Measurements from ENCODE around the gene PDIA5.

The PDIA5 gene

DNA sequence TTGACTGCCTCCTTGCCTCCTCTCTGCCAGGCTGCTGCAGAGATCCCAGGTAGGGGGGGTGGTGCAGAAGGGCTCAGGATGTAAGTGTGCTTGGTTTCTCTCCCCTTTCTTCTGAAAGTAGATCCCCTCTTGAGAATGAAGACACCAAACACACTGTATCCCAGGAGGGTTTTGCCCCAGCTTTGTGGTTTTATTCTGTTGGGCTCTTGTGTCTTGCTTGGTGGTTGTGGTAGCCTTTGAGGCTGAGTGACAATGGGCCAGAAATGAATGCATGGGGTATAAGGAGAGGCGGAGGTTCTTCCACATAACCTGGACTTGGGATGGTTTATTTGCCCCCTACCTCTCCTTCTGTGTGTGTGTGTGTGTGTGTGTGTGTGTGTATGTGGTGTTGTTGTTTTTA lies 5.7 kb downstream of the PDIA5 start:
- DNase-seq = no peak

DNA sequence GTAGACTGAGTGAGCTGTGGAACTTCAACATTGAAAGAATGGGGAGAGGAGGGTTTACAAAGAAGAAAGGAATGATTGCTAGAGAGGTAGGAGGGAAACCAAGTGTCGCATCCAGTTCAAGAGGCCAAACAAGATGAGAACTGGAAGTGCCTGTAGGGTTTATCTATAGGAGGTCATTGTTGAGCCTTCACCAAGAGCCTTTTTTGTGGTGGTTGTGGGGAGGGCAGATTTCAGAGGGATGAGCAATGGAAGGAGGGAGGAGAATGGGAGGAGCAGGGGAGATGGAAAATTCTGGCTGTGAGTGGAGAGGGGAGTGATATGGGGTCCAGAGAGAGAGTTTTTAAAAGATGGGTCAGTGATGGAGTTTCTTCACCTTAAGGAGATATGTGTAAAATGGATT lies 8.5 kb downstream of the PDIA5 start:
- no peak for DNase-seq

DNA sequence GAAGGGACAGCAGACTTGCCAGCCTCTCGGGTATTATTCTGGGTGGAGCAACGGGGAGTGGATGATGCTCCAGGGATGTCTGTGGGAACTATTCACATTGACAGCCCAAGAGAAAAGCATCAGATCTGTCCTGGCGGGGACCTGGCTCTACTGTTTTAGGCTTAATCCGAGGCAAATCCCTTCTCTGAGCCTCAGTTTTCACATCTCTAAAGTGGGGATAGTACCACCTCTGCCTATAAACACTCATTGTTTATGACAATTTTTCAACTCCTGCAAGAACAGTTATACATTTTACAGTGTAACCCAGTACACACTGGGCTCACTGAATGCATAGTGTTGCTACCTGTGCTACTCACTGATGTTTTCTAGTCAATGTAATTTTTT lies 9.3 kb downstream of the PDIA5 start:
- no peak for DNase-seq

DNA sequence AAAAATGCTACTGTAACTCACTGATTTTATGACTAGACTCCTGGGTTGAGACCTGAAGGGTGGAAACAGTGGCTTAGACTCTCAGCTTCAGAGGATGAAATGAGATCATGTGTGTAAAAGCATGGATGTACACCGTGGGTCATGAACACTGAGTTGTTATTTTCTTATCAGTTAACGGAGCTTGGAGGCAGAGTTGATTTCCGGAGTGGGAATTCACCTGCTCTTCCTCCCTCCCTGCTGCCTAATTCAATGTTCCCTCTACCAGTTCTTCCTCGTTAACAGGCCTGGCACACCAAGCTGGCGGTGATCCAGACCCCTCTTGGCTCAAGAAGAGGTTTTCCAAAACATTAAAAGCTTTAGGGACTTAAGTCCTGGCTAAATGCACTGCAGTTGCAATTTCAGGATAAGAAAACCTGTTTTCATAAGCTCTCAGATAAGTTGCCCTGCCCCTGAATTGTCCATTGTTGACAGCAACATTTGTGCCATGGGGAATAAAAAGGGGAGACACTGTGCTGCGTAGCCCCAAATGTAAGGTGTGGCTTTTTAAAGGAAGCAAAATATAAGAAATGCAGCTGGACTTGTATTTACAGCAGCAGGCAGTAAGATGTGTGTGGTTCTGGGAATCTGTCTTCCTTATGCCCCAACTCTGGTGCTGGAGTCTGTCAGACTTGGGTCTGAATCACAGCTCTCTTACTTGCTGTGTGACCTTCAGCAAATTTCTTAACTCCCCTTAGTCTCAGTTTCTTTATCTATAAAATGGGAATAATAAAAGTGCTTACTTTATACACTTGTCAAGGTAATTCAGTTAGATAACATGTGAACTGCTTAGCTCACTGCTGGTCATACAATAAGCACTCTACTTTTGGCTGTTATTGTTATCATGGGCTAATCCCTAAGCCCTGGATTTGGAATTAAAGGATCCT lies 9.9 kb downstream of the PDIA5 start:
- DNase-seq = no peak

DNA sequence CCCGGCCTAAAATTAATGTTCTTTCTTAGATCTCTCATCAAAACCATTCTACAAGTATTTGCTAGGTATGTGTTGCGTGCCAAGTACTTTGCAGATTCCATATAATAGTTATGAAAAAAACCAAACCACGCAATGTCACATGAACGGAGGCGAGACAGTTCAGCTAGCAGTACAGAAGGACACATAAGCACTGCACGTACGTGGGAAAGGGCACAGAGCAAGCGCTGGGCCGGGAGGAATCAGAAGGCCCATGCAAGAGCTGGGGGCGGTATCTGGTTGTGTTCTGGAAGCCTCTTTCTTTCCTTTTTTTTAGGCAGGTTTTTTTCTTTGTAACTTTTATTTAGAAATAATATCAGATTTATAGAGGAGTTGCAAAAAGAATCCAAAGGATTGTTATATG lies 11.3 kb downstream of the PDIA5 start:
- no peak for DNase-seq

DNA sequence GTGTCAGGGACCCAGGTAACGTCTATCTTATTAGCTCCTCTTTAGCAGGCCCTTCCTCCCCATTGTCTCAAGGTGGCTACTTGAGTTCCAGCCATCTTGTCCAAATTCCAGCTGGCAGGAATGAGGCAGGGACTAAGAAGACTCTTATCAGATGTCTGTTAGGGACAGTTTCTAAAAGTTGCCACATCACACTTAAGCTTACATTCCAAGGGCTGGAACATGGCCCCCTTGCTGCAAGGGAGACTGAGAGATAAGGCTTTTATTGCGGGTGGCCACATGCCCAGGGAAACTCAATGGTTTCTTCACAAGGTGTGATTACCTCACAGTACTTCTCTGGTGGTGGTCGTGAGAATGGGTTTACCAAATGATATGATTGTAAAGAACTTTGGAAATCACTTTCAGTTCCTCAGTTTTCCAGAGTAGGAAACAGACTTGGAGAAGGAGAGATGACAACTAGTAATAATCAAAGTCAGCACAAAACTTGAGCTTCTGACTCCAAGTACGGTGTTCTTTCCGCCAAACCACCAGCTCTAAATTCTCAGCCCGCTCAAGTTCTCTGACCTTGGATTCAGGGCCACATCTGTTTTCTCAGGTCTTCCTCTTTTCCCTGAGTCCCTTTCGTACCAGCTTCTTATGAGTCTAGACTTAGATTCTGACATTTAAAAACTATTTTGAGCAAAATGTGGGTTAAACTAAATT lies 14.2 kb downstream of the PDIA5 start:
- no peak for DNase-seq

DNA sequence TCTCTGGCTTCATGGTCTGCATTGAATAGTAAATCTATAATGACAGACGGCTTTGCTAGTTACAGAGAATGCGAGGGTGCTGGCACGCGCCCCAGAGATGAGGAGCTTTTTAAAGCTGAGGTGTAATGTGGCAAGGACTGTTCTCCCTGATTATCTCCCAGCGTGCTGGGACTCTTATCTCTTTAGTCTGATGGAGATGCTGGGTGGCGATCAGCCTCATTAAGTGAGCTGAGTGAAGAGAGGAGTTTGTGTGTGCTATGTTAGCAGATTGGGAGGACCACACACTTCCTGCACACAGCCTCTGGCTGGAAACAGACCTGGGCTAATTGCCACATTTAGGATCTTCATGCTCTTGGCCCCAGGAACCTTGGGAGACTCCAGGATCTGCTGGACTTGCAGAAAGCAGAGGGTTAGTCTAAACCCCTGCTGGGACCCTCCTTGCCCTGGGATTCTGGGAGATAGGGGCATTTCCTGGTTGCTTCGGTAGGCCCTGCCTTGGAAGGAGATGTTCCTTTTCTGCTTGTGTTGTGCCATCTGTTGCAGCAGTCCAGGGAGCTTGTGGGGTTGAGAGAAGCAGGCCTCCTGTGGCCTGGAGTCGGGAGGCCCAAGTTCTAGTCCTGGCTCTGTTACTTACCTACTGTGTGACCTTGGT lies 15.0 kb downstream of the PDIA5 start:
- DNase-seq = no peak

DNA sequence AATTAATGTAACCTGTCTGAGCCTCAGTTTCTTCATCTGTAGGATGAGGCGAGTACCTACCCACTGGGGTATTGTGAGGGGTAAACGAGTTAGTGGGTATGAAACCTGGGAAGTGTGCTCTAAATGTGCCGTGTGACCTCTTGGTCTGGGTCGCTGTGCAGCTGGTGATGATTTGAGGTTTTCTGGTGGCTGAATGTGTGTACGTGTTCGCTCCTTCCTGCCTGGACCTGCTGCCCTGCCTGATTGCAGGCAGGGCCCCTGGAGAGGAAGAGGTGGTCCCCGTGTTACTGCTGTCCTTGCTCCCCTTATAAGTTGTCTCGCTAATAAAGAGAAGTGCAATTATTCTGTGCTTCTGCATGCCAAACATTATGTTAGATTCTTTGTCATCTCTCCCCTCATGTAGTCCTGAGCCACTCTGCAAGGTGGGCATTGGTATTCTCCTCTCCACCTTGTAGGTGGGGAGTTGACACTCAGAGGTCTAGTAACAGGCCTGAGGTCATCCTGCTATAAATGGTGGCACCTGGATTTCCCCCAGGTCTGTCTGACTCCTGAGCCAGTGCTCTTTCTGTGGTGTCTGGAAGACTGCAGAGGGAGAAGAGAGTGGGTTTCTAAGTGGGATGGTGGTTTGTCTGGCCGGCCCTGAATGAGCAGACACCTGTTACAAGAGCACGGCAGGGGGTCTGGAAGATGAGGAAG lies 15.7 kb downstream of the PDIA5 start:
- DNase-seq = no peak

DNA sequence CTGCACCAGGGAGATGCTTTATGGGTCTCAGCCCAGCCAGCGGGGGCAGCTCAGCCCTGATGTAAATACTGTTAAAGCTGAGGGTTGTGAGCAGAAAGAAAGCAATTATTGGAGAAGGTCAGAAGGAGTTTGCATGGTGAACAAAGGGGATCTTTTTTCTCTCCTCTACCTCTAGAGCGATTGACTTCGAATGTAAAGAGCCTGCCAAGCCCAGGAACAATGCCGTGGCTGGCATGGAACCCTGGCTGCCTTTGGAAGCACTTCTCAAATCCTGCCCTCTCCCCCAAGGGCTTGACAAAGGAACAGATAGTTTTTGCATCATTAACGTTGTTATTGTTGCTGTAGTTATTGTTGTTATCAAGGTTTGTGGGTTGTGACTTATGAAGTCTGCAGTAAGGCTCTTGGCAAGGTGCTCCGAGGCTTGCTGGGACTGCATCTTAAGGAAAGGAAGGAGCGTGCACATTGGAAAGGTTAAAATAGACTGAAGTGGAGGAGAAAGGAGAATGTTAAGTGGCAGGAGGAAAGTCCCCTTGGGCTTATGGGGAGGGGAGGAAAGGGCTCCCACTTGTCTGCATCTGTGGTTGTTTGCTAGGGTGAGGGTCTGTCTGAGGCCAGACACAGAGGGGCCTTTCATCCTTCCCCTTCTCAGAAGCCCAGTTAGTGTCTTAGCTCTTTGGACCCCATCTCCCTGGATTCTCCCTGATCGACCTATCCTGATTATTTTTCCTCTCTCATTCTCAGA lies 16.7 kb downstream of the PDIA5 start:
- DNase-seq = no peak

DNA sequence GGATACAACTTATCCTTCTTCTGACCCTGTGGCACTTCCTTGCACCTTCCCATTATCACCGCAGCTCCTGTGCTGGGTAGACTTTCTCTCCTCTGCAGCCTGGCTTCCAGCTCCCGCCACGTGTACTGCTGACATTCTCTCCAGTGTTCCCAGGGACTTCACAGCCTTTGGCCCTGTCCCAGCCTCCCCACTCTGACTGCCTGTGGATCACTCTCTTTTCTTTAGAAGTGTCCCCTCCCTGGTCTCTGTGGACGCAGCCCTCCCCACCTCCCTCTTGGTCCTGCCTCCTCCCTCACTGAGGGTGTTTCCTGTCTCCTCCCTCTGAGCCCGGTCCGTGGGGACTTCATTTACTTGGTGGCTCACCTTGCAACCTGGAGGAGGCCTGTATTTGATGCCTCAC lies 17.4 kb downstream of the PDIA5 start:
- DNase-seq = no peak

DNA sequence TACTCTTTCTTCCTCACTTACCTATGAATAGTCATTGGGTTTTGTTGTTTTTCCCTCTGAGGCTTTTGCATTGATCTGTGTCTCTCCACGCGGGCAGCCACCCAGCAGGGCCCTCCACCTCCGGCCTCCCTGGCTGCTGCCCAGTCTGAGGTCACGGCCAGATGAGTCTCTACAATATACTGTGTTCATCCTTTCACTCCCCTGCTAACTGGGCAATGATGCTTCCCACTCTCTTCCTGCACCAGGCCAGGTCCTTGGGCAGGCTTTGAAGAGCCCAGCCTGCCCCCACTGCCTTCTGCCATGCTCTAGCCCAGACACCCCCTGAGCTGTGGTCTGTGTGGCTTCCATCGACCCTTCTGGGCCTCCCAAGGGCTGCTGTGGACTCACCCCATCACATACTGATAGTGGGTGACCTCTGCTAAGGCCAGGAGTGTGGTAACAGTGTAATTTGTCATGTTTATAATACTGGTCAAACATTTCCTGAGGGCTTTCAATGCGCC lies 18.0 kb downstream of the PDIA5 start:
- DNase-seq = no peak

DNA sequence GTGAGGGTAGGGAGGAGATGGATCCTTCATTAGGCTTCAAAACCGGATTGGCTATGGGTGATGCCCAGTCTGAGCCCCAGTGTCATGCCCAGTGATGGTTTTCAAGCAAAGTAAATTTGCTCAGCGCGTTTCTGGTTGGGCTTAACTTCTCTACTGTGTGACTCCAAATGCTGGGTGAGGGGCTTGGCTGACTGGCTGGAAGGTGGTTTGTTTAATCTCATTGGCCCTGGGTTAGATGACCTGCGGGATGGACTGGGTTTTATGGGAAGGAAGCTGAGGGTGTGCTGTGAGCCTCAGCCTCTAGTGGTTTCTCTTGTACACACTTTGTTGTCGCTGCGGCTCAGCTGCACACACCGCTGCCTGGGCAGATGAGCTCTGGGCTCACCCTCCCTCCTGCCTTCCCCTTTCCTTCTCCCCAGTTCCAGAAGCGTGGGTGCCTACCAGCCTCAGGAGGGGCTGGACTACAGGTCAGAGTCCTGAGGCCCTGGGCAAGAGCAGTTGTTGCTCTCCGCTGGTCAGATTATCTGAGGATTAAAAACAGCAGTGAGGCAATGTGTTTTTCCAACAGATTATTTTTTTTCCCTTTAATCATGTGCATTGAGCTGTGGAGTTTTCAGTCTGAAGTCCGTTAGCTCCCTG lies 18.6 kb downstream of the PDIA5 start:
- no peak for DNase-seq

DNA sequence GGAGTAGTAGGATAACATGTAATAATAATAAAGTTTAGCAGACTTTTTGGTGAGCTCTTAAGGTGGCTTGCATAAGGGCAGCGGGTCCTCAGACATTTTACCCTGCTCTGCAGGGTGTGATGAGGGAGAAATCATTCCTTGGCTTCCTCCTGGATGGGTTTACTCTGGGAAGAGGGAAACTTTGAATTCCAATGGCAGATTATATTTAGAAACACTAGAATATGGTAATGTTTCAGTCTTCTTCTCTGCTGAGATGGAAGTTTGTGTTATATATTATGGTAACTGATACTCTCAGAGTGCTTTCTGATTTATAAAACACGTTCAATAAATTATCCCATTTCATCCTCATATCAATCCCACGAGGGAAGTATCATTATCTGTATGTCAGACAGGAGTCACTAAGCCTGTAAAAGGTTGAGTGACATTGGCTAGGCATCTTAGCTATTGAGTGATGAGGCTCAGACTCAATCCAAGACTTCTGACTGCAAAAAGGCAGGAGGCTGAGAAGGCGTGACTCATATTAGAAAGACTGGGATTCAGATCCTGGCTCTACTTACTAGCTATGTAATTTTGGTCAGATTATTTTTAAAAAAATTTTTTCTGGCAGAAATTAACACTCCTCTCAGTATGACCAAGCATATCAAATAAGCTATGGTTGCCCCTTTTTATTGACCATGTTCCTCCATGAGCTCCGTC lies 19.3 kb downstream of the PDIA5 start:
- DNase-seq = no peak

DNA sequence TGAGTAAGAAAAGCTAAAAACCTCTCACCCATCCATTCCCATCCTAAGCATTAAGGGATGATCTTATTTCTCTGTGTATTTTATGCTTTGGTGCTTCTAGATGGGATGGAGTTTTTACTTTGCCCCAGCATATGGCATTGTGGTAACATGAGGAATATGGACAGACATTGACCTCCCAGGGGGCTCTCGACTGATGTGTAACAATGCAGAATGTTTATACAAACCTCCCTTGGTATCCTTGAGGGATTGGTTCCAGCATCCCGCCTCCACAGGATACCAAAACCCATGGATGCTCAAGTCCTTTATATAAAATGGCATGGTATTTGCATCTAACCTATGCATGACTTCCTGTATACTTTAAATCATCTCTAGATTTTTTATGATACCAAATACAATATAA lies 21.6 kb downstream of the PDIA5 start:
- DNase-seq = no peak

DNA sequence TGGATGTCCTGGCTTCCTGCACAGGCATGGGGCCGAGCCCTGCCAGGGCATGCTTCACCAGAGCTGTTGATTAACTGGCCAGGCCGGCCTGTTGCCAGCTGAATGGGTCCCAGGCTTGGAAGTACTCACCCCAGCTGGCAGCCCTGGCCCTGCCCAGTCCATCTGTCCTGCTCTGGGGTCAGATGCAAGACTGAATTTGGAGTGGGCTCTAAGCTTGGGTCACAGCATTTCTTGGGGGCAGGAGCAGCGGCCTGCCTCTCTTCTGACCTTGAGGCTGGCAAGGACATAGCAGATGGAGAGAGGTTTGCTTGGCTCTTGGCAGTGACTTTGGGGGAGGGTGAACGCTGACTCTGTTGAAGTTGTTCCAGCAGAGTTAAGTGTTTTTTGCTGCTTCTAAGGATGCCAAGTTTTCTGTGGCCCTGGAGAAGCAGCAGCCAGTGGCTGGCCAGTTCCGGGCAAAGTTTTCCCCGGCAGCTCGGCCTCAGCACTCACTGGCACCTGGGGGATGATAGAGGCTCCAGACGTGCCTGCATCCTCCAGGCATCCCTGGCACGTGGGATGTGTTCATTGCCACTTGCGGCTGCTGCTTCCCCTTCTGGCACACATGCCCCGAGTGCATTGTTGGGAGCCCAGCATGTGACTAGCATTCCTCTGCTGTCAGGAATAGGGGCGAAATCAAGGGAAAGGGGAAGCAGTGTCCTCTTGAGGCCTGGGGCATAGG lies 22.9 kb downstream of the PDIA5 start:
- no peak for DNase-seq

DNA sequence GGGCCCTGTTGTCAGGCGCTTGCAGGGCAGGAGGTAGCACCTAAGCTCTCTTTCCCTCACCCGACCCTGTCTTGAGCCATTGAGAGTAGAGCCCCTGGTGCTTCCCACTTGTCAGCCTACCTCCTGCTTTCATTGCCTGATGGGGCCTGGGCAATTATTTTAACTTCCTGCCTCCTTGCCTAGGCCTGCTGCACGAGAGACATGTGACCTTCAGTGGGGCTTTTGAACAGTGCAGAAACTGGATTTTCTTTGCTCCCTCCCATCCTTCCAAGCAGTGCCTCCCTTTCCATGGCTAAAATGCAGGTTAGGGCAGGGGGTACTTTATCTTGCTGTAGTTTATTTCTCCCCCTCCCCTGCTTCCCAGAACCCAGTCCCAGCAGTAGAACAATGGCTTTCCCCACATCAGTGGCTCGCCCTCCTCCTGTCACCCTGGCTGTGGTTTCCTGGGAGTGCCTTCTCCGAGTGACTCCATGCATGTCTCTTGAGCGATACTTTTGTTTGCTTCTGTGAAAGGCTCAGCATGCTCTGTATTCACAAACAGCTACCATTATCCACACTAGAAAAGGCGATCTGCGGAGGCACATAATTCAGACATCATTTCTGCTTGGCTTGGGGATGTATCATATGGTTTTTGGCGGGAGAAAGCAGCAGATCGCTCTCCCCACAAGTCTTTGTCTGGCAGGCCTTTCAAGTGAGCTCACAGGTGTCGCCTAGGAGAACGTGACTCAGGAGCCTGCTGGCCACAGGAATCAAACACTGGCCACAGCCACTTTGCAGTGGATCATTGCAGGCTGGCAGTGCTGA lies 24.1 kb downstream of the PDIA5 start:
- DNase-seq = no peak

DNA sequence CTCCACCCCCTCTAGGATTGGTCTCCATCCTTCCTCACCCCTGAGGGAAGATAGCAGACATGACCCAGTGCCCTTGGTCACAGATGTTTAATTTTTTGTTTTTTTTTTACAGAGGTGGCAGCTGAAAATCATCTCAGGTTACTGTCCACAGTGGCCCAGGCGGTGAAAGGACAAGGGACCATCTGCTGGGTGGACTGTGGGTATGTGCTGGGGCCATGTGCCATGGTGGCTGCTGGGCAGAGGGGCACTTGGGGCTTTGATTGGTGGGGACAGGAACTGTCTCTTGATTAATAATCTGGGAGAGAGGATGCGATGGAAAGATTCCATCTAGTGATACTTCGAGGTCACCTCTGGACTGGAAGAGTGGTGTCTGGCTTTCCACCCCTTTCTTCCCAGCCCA lies 25.4 kb downstream of the PDIA5 start:
- DNase-seq = no peak

DNA sequence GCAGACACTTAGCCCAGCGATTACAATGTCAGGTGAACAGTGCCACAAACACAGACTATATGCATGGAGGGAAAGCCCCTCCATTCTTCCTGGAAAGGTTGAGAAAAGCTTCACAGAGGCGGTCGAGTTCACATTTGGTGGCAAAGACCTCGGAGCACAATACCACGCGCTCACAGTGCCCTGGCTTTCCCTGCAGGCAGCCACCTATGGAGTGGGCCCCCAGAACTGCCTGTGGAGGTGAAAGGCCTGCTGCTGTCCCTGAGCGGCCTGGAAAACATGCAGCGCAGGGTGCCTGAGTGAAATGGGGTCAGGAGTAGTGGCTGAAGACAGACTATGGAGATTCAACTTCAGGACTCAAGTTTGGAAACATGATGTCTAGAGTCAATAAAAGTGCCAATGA lies 26.9 kb downstream of the PDIA5 start:
- peak; percentile 0 for DNase-seq

DNA sequence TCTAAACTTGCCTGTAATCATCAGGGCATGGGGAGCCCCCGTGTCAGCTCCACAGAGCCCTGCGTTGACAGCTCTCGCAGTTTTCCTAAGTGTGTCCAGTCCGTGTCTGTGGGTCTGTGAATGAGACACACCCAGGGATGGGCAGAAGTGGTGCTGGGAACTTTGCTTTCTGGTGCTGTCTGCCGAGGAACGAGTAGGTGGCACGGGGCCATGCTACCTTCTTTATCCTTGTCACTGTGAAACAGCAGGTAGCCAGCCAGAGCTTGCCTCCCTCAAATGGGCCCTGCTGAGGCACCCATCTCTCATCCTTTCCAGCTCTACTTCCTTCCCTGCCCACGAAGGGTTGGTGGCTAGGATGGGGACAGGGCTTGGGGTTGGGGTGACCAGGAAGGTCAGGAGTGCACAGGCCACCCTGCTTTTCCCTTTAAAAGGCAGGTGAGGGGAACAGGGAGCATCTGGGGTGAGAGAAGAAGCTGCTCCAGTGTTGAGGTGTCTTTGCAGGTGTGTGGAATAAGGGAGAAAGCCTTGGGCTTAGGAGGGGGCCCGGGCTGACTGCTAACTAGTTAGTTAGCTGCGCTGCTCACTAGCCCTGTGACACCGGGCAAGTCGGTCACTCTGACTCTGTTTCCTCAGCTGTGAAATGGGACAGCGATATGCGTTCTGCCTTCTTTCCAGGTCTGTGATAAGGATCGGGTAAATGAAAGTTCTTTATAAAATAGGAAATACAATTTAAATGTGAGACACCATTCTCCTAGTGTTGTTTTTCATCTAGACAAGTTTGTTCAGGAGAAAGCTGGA lies 27.9 kb downstream of the PDIA5 start:
- DNase-seq = no peak

Data from activated CD8-positive, alpha-beta memory T cell treated with anti-CD3 and anti-CD28 coated beads, Interleukin-2, amount 50 U/mL, for 4 hours (primary cell).